ENCODE results near the gene EPHB1.

EPHB1 gene

DNA sequence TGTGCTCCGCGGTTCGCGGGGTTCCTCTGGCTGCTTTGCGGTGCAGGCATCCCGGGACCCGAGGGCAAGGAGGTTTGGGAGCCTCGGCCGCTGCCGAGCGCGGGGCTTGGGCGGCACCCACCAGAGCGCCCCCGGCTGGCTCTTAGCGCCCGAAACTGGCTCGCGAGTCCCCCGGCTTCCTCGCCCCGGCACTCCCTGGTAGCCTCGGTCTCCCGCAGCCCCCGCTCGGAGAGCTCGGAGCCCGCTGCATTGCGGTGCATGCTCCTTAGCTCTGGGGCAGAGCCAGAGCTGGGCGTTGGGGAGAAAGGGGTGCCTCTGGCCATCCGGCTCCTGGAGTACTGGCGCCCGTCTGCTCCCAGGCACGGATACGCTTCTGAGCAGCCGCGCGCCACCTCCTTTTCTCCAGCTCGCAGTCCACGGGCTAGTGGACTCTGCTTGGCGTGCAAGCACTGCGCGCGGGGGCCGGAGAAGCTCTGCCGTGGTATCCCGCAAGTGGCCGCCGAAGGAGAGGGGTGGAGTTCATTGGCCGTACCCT, 753 bp downstream of the EPHB1 start:
- Mint-ChIP-seq H3K27ac (no peak overlapping the region), H3K27me3 (peaks cover 19% of the 10 kb centered on the region), H3K4me1 (peaks cover 15% of the 10 kb centered on the region), H3K36me3 (no peaks in the 10 kb centered on the region), H3K4me3 (peak overlapping the region; percentile 93), H3K9me3 (no peaks in the 10 kb centered on the region)
- DNase-seq (ENCODE audit: low spot score in 2 of 2) = peak in 1 of 2 donors; percentile 20
- peak; percentile 4 for ATAC-seq (ENCODE audit: low read depth)

DNA sequence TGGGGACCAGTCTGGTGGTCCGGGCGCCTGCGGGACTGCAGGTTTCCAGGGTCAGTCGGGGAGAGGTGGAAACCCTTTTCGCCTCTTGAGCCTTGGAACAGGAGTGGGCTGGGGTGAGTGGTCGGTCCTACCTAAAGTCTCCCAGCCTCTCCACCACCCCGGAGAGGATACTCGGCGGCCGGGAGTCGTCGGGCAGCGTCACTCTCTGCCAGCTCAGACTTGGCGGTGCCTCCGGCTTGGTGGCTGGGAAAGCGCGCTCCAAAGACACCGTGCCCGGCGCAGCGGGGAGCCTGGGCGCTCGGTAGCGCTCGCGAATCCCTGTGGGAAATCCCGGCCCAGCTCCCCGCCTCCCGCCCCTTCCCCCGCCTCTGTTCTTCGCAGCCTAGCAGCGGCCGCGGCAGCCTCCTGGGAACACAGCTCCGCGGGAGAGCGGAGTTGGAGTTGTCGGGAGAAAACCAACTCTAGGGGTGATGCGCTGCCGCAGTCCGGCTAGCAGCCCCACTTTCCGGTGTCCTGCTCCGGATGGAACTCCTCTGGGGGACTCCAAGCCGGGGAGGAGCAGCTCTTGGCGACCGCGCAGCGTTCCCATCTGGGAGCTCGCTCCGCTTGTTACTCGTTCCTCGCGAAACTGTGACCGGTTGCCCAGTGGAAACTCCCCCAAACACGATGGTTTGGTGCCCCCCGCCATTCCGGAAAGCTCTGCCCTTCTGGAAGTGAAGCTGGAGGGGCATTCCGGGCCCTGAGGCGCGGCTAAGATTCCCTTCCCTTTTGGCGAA, 1.4 kb downstream of the EPHB1 start:
- H3K4me3 Mint-ChIP-seq = peak overlapping the region; percentile 64
- peaks cover 15% of the 10 kb centered on the region for H3K4me1 Mint-ChIP-seq
- no peaks in the 10 kb centered on the region for H3K9me3 Mint-ChIP-seq
- no peaks in the 10 kb centered on the region for H3K36me3 Mint-ChIP-seq
- peaks cover 19% of the 10 kb centered on the region for H3K27me3 Mint-ChIP-seq
- no peak for ATAC-seq (ENCODE audit: low read depth)
- no peak for DNase-seq (ENCODE audit: low spot score in 2 of 2)
- H3K27ac Mint-ChIP-seq = no peak overlapping the region

DNA sequence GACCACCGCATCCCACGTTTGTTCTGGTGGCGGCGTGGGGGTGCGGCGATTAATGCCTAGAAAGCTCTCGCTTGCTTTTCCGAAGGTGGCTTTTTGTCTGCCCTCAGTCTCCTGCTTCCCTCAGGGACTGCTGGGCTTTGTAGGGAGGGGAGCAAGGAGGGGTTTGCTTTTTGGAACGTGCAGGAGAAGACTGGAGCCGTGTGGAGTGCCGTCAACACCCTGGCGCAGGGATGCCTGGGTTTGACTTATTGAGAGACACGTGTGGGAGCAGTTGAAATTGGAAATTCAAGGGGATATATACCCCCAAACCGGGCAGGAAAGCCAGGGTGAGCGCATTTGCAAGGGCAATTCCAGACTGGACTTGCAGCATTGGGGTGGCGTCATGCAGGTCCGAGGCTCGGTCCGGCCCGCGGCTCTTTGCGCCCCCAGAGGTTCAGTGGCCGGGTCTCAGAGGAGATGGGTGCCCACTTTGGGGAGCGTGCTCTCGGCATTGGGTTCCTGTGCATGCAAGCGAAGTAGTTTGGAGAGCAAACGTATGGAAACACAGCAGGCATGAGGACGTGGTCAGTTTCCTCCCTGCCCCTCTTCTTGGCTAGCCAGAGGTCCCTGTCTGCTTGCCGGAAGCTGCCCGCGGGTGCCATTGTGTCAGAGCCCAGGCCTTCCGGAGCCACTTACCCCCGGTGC, 2.1 kb downstream of the EPHB1 start:
- Mint-ChIP-seq H3K4me3 (peak overlapping the region; percentile 64), H3K27me3 (peaks cover 19% of the 10 kb centered on the region)

DNA sequence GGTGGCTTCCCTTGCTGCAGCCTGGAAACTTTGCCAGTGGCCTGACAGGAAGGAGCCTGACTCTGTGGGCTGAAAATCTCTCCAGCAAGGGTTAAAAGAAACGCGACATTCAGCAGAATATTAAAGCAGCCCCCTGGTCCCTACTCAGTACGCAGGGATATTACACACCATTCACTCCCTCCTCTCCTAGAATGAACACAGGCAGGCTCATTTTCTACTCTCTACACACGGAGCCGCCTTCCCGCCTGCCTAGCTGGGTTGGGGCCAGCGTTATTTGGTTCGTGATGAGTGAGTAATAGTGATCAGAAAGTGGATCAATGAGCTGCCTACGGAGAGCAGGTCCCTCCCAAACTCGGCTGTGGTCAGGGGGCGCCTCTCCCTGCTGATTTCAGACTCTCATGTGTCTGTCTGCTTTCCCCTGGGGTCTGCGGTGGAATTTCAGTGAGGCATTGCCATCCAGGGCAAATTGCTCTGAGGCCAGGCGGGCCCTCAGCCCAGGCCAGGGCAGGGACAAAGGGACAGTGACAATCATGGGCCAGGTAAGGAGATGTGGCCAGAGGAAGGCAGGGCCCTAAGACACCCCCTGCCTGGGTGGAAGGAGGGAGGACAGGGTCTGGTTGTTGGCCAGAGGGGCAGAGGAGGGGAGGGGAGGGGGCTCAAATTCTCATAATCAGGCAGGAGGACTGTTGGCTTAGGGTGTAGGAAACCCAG, 2.8 kb downstream of the EPHB1 start:
- no peak for ATAC-seq (ENCODE audit: low read depth)
- H3K36me3 Mint-ChIP-seq = no peaks in the 10 kb centered on the region
- H3K27me3 Mint-ChIP-seq = peaks cover 17% of the 10 kb centered on the region
- H3K9me3 Mint-ChIP-seq = no peaks in the 10 kb centered on the region
- H3K4me1 Mint-ChIP-seq = peaks cover 16% of the 10 kb centered on the region
- DNase-seq (ENCODE audit: low spot score in 2 of 2) = no peak
- H3K27ac Mint-ChIP-seq = no peak overlapping the region
- H3K4me3 Mint-ChIP-seq = no peak overlapping the region

More for the DNA sequence above, 2.1 kb downstream of the EPHB1 start:
- ATAC-seq (ENCODE audit: low read depth) = no peak
- no peak for DNase-seq (ENCODE audit: low spot score in 2 of 2)
- Mint-ChIP-seq H3K9me3 (no peaks in the 10 kb centered on the region), H3K4me1 (peaks cover 13% of the 10 kb centered on the region), H3K27ac (no peak overlapping the region), H3K36me3 (no peaks in the 10 kb centered on the region)

DNA sequence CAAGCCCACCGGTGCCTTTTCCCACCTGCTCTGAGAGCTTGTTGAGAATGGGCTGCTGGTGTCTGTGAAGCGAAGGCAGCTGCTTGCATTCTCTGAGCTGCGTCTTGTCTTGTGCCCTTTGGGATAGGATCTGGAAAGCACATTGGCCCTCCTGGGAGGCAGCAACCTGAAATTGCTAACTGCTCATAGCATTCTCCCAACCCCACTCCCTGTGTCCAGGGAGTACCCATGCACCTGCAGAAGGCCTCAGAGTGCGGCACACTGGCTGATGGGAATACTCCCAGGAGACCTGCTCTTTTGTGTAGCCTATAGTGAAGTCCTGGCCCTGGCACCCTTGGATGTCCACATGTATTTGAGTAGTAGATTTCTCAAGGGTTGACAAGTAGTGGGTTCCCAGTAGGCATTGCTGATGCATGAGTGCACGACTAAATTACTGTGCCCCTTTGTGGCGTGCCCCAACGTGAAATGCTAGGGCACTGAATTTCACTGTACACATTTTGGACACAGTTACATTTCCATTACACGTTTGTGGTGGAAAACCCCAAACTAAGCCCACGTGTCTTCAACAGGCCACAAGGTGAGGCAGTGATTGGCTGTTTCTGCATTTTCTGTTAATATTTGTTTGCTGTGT, 3.7 kb downstream of the EPHB1 start:
- DNase-seq (ENCODE audit: low spot score in 2 of 2) (no peak), ATAC-seq (ENCODE audit: low read depth) (no peak)
- Mint-ChIP-seq H3K27ac (no peak overlapping the region), H3K4me3 (no peak overlapping the region), H3K4me1 (peaks cover 17% of the 10 kb centered on the region), H3K27me3 (peaks cover 9% of the 10 kb centered on the region), H3K36me3 (no peaks in the 10 kb centered on the region), H3K9me3 (no peaks in the 10 kb centered on the region)

DNA sequence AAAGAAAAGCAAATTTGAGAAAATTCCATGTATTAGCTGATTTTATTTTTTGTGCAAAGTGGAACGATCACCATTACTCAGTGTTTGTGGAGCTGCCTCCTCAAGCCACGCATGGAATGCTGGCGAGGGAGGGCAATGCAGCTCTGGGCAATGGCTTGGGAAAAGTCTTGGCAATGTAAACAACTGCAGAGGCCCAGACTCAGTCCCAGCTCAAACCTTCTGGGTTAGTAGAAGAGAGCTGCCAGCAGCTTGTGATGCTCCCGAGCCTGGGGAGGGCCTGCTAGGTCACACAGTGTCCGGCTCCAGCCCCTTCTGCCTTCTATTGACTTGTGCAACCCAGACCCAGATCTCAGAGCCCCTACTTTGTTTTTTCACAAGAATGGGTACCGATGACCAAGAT, 4.3 kb downstream of the EPHB1 start:
- ATAC-seq (ENCODE audit: low read depth) (no peak), DNase-seq (ENCODE audit: low spot score in 2 of 2) (no peak)
- Mint-ChIP-seq H3K4me3 (no peak overlapping the region), H3K27ac (no peak overlapping the region), H3K9me3 (no peaks in the 10 kb centered on the region), H3K27me3 (peaks cover 9% of the 10 kb centered on the region), H3K4me1 (peaks cover 17% of the 10 kb centered on the region), H3K36me3 (no peaks in the 10 kb centered on the region)

DNA sequence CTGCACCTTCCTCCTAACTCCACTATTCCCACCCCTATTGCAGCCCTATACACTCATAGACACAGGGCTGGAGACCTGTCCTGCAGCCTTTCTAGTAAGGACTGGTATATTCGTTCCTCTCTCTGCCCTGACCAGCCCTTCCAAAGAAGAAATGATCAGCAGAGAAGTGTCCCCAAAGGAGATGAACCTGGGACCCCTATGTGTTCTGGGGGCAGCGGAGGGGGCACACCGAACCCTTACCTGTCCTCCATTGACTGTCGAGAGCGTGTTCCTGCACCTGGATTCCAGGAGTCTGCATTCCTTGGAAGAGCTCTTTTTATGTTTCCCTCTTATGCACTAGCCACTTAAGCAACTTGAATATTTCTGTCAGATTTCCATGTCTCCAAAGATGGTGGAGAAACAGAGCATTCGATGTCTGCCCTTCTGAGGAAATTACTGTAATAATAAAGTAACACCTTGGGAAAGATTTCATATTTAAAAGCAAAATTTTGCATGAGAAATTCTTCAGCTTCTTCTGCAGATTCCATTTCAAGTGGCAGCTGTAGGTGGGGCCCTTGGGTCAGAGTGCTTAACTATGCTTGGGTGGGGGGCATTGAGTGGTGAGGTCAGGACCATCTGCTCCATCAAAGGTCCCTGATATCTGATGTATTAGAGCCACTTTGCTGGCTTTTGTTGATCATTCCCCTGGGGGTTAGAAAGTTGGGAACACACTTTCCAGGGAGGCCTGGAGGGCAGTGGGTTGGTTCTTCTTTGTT, 6.3 kb downstream of the EPHB1 start:
- no peaks in the 10 kb centered on the region for H3K9me3 Mint-ChIP-seq
- H3K27ac Mint-ChIP-seq = no peak overlapping the region
- no peak overlapping the region for H3K4me3 Mint-ChIP-seq
- peaks cover 11% of the 10 kb centered on the region for H3K27me3 Mint-ChIP-seq
- peaks cover 8% of the 10 kb centered on the region for H3K4me1 Mint-ChIP-seq
- DNase-seq (ENCODE audit: low spot score in 2 of 2) (no peak), ATAC-seq (ENCODE audit: low read depth) (no peak)
- no peaks in the 10 kb centered on the region for H3K36me3 Mint-ChIP-seq

DNA sequence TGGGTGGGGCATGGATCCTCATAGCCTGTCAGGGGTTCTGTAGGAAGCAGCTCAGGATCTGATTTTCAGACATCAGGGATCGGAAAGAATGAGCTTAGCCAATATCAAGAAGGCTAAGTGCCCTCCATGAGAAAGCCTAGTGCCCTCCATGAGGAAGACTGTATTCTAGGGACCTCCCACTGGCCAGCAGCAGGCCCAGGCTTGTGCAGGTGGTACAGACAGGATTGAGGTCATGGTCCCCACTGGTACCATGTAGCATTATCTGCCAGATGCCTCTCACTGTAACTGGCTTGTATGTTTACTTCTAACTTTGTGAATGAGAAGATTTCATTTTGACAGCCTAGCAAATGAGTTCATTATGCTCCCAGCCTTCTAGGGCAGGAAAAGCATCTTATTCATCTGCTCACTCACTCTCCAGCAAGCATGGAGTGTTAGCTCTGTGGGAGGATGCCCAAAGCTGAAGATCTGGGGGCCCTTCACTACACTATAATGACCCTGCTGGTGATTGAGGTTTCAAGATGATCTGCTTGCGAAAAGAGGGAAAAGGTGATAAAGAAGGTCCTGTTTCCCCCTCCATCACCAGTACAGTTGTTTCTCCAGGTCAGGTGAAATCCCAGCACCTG, 7.5 kb downstream of the EPHB1 start:
- Mint-ChIP-seq H3K4me1 (peaks cover 6% of the 10 kb centered on the region), H3K4me3 (no peak overlapping the region)
- ATAC-seq (ENCODE audit: low read depth) = no peak

DNA sequence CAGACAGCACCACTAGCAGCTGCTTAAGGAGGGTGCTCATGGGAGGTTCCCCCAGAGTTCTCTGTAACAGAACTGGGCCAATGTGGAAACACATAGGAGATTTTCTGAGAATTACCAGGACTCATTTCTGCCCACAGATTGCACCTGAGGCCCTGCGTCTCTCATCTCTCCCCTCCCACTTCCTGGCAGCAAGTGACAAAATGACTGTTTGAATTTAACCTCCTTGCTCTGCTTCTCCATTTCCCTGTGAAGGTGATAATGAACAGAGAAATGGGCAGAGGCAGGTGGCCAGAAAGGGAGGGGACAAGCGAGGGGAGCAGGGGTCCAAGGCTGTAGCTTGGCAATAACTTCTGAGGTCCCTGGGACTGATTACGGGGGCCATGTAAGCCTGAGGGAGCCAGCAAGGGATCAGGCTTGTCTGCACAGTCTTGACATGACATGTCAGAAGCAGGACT, 8.0 kb downstream of the EPHB1 start:
- peaks cover 5% of the 10 kb centered on the region for H3K27me3 Mint-ChIP-seq
- H3K4me3 Mint-ChIP-seq = no peak overlapping the region
- H3K9me3 Mint-ChIP-seq = no peaks in the 10 kb centered on the region
- H3K27ac Mint-ChIP-seq = no peak overlapping the region
- DNase-seq (ENCODE audit: low spot score in 2 of 2) (no peak), ATAC-seq (ENCODE audit: low read depth) (no peak)
- no peaks in the 10 kb centered on the region for H3K36me3 Mint-ChIP-seq
- peaks cover 6% of the 10 kb centered on the region for H3K4me1 Mint-ChIP-seq

More for the DNA sequence above, 7.5 kb downstream of the EPHB1 start:
- H3K27me3 Mint-ChIP-seq = peaks cover 5% of the 10 kb centered on the region
- DNase-seq (ENCODE audit: low spot score in 2 of 2) = no peak
- no peaks in the 10 kb centered on the region for H3K9me3 Mint-ChIP-seq
- no peaks in the 10 kb centered on the region for H3K36me3 Mint-ChIP-seq
- H3K27ac Mint-ChIP-seq = no peak overlapping the region

DNA sequence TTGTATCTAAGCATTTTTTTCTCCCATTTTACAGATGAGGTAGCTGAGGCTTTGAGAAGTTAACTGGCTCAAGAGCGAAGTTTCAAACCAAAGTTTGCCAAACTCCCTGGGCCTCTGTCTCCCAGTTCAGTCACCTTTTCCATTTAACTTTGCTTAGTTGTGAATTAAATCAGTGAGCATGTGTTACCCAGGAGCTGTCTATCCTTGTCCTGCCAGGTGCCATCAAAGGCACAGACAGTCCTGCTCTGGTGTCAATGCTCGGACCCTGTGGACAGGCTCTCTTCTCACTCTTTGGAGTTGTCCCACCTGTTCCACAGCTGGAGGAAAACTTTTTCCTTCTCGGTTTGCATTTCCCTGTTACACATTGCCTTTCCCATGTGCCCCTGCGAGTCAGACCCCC, 8.6 kb downstream of the EPHB1 start:
- H3K36me3 Mint-ChIP-seq = no peaks in the 10 kb centered on the region
- H3K4me1 Mint-ChIP-seq = peaks cover 6% of the 10 kb centered on the region
- H3K27me3 Mint-ChIP-seq = peaks cover 5% of the 10 kb centered on the region
- H3K9me3 Mint-ChIP-seq = no peaks in the 10 kb centered on the region
- no peak for DNase-seq (ENCODE audit: low spot score in 2 of 2)
- no peak overlapping the region for H3K27ac Mint-ChIP-seq
- ATAC-seq (ENCODE audit: low read depth) = no peak
- H3K4me3 Mint-ChIP-seq = no peak overlapping the region

DNA sequence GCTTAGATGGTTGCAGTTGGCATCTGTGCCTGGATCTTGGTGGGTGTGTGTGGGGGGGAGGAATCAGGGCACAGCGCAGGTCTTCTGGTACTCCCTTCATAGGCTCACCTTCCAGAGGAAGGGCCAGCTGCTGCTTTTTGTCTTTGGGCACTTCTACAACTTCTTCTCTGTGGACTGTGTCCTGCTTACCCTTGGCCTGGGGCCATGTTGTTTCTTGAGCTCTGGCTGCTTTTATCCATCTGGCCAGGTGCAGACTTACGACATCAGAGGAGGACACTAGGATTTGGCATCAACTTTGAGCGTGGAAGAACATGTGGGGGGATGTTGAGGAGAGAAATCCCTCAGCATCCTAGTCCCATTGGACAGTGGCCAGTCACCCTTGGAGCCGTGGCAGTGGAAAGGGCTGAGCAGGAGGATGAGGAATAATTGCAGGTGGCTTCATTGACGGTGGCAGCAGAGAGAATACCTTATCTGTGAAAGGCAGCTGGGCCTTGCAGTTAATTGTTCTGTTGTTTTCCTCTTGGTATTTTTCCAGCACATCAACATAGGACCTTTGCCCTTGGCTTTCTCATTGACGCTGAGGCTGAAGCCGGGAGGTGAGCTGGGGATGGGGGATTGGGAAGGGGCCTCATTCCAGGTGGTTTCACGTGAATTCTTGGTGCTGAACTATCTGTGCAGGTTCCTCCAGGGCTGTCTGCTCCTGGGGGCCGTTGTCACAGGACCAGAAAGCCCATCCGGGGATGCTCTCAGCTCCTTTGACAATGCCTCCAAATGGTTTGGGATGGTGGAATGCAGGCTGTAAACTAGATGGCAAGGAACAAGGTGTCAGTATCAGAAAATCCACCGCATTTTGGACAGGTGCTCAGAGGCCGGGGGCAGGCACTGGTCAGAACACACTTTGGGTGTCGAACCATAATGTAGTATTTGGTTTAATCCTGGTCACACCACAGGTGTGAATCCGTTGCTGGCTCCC, 9.7 kb downstream of the EPHB1 start:
- ATAC-seq (ENCODE audit: low read depth) (no peak), DNase-seq (ENCODE audit: low spot score in 2 of 2) (no peak)
- Mint-ChIP-seq H3K4me1 (peaks cover 10% of the 10 kb centered on the region), H3K36me3 (no peaks in the 10 kb centered on the region), H3K9me3 (no peaks in the 10 kb centered on the region), H3K27ac (no peak overlapping the region), H3K27me3 (peaks cover 5% of the 10 kb centered on the region), H3K4me3 (no peak overlapping the region)

DNA sequence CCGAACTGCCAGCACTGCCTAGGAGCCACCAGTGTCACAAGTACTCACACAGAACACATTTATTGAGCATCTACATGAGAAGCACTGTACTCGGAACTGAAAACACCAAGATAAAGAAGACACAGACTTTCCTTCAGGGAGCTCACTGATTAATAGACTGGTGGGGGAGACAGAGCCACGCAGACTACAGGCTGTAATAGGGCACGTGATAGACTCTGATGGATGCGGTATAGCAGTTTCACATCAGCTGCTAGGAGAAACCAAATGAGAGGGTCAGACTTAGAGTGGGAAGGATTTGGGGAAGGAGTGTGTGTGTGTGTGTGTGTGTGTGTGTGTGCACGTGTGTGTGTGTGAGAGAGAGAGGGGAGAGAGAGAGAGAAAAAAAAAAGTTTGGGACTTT, 12.1 kb downstream of the EPHB1 start:
- ATAC-seq (ENCODE audit: low read depth) (no peak), DNase-seq (ENCODE audit: low spot score in 2 of 2) (no peak)
- Mint-ChIP-seq H3K9me3 (no peaks in the 10 kb centered on the region), H3K27me3 (peaks cover 5% of the 10 kb centered on the region), H3K36me3 (no peaks in the 10 kb centered on the region), H3K27ac (no peak overlapping the region), H3K4me1 (peaks cover 15% of the 10 kb centered on the region), H3K4me3 (no peak overlapping the region)
